SKM-1 (cell line): Measurements from ENCODE around the gene WDR76.

Experiments used
- DNase-seq: peaks from one replicate; lab custom pipeline; 2025; ENCODE audit not compliant: unreplicated experiment; lab: John Stamatoyannopoulos, UW

WDR76 gene

DNA sequence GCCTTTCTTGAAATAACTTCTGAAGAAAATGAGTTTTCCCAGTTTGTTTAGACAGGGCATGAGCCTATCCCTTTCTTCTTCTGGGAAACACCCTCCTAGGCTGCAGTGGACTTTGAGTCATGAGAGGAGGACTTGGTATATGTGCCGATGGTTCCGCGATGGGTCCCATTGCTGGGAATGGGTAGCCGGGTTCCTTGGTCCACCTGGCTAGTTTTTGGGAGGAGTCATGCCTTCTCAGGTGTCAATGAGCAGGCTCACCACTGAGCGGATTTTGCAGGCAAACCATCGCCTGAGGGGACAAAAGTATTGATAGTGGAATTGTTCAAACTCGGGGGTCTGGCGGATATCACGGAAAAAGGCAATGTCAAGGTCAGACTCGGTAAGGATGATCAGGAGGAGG lies 46.8 kb downstream of the WDR76 start:
- no peak for DNase-seq

DNA sequence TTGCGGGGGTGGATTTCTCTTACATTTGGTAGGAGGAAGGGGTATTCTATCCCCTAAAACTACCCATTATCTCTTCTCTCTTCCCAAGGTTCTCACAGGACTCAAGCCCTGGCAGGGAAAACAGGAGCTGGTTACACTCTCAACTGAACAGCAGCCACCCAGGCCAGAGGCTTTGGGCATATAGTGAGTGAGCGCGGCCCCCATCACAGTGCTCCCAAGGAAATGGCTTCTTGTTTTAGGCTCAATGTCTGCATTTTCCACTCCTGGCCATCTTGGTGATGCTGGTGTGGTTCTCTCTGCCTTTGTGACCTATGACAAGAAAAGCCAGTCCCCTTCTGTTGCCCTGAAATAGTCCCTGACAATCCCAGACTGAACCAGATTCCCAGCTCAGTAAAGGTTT lies 50.1 kb downstream of the WDR76 start:
- no peak for DNase-seq

DNA sequence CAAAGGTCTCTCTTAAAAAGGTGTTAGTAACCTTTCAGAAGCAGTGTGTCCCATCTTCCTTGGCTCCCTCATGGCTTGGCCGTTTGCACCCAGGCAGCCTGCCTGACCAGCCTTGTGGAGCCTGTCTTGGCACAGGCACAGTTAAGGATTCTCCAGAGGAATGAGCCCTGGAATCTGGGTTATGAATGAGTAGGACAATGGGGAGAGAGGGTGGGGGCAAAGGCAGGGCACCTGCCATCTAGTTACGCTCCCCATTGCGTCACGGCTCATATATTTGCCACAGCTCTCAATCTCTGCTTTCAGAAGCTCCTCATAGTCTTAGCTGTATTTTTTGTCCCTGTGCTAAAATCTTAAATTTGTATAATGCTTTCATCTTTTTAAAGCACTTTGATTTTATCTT lies 50.6 kb downstream of the WDR76 start:
- no peak for DNase-seq

DNA sequence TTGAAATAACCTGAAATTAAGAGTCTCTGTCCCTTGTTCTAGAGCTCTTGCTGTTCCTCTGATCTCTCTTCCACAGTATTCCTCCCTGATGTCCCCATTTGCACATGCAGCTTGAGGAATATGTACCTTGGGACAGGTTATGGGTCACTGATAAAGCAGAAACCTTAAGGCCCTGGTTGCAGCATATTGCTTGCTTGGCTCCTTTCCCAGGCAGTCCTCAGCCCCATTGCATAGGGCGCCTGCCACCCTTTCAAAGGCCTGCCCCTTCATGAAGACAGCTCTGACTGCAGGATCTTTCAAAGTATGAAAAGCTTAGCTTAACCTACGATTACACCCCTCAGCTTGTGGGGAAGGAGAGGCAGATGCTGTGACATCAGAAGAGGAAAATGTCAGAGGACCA lies 51.6 kb downstream of the WDR76 start:
- no peak for DNase-seq

DNA sequence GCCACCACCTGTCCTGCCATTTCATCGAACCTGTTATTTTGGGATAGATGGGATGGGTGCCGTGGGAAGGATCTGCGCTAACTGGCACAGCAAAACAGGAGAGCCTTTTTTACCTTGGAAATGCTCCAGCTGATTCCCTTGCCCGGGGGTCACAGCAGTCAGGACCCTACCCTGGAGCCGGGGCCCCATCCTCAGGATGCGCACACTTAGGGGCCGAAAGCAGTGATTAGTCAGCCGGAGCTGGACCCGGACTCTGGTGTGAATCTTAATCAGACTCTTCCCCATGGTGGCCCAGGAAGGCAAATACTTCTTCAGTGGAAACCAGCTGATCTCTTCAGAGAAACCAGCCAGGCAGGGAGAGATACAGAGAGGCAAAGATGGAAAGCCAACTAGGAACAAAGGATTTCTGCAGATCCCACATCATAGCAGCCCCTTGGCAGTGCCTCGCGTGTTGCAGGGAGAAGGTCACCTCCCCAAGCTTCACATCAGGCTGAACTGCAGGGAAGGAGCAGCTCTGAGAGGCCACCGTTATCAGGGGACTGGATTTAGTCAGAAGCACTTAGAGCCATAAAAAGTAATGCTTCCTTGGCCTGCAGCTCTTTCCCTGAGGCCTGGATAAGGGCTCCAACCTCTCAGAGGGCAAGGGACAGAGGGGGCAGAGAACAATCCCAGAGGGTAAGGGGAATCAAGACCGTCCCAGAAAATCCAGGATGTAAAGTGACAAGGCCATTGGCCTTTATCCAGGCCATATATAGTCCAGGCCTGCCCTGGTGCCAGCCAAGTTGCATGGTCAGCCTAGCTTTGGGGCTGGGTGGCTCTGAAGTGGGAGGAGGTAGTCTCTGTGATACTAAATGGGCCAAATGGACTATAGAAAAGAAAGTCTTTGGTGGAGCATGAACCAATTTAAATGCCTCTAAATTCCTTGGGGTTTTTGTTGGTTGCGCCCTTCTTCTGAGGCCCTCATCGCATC lies 52.9 kb downstream of the WDR76 start:
- DNase-seq = no peak

DNA sequence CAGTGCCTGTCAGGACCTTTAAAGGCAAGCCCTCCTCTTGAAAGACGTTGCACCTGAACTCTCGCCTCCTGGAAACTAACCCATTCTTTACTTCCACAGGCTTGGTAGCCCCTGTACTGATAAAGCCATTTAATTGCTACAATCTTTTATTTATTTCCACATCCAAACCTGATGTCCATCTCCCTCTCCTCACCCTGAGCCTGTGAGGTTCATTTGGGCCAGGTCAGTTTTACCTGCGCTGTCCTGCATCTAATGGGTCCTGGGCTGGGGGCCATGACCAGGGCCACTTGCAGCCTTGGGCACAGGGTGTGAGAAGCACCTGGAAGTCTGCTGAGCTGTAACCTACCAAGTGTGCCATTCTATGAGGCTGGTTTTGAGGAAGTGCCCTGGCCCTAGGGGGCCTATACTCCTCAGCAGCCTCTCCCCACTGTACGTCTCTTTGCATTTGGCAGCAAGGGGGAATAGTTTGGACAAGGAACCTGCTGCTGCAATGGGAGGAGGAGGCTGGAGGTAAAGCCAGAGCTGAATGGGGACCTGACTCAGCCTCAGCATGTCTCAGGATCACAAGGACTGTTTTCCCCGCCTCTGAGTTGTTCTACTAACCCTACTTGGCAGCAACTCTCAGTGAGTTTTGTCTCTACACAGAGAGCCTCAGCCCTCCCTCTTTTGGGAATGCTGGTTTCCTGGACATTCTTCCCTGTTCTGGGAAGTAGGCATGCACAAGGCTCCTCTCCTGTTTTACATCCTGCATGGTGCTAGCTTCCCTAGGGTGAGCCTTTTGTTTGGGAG lies 53.8 kb downstream of the WDR76 start:
- DNase-seq = no peak

DNA sequence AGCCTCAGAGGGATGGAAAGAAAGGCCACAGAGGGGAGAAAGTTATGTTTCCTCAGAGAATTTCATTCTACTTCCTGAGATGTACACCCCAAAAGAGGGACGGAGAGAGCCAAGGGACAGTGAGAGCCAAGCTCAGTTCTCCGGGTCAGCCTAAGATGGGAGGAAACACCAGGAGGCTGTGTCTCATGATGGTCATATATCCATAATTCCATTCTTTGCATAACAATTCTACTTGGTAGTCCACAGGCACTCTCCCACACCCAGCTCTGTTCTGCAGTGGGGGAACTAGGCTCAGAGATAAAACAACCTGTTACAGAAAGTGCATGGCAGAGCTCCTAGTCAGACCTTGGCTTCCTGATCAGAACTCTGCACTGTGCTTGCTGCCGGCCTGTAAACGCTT lies 54.4 kb downstream of the WDR76 start:
- DNase-seq = no peak

DNA sequence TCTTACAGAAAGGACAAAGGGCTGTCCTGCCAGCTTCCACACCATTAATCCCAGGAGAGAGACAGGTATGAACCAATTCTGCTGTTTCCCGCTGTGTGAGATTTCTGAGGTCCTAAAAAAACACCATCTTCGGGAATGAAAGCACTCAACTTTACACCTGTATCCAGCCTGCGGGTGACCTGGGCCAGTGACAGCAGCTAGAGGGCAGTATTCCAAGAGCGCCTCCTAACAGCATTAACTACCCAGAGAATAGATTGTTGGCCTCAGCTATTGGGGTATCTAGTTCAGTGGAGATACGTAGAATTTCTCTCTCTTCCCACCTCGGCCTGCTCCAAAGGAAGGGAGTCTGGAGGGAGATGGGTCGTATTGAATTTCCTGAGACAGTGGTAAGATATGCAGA lies 55.1 kb downstream of the WDR76 start:
- no peak for DNase-seq

DNA sequence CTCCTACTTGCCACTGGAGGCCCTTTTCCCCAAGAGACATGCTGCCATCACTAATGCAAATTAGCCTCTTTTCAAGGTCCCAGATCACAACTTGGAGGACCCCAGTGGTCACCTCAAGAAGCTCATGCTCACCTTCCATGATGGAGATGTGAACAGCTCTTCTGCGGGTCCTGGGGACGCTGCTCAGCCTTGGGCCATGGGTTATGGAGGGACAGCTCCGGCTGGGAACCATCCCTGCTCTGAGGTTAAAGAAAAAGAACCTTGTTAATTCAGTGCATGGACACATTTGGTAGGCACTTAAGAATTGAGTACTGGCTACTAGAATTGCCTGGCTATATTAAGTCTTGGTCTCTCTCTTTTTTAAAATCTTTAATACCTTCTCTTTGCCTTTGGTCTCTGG lies 56.8 kb downstream of the WDR76 start:
- DNase-seq = no peak

DNA sequence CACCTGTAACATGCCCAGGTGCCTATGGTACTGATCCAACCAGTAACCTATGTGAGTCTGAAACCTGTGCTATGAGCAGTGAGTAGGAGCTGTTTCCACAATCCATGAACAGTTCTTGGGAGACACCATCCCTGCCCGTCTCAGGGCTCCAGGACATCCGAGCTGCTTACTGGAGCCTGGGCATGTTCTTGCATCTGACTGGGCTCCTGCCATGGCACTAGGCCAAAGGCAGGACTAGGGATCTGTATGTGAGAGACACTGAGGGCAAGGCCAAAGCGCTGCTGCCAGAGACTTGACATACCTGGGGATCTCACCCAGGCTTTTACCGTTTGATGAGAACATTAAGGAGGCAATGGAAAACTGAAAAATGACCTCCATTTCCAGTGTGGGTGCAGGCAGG lies 59.8 kb downstream of the WDR76 start:
- no peak for DNase-seq

DNA sequence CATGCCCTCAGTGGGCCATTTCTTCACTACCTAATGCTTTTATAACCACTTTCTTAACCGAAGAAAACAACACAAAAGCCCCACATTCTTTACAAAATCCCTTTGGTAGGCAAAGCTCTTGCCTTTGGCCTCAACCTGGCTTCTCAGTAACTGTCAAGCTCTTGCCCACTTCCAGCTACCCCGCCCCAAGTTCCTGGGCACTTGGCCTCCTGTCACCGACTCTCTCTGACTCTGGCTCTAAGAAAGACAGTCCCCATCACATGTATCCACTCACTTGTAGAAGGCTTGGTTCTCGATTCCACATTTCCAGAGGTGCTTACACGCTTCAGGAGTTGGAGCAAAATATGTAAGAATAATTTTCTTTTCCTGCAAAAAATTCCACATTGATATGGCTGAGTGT lies 61.1 kb downstream of the WDR76 start:
- DNase-seq = no peak

DNA sequence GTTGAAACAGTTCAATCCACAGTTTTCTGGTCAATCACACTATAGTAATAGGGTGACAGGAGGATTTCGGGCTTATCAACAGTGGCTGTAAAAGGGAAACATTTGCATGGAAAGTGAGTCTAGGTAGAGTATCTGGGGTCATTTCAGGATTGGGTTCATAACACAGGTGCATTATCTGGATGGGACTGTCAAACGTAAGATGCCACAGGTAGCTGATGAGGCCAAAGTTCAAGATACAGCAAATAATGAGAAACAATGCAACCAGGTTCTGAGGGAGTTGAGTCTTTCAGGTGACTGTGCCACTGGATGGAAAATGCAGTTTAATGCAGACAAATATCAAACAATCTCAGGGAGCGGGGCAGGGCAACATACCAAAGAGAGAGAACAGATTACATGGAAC lies 62.2 kb downstream of the WDR76 start:
- no peak for DNase-seq

DNA sequence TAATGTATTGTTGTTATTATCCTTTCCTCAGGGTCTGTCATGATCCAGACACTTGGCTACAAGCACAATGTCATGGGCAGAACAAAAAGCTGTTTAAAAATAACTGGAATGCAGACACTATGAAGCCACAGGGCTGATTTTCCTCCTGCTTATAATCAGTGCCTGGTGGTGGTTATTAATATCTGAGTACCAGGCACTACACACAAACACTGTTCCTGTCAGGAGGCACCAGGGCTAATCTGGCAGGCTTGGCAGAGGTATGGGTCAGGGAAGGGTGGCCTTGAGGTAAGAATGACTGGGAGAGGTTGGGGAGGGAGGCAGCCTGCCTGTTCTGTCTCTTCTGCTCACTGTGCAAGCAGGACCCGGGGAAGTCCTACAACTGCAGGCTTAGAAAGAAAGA lies 67.2 kb downstream of the WDR76 start:
- DNase-seq = no peak

DNA sequence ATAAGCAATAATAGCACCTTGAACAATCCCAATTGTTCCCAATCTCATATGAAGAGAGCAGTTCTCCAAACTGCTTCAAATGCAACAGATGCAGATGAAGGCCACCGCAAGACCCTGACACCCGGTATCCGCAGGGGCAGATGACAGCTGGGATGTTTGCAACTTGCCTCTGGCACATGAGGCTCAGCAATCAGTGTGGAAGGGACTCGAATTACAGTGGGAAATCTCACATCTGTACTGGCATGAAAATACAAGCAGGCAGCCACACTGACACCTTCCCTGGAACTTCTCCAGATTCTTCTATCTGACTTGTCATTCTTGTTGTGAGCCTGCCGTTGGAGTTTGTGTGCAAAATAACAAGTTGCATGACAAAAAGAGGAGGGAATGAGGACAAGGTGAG lies 68.8 kb downstream of the WDR76 start:
- no peak for DNase-seq

DNA sequence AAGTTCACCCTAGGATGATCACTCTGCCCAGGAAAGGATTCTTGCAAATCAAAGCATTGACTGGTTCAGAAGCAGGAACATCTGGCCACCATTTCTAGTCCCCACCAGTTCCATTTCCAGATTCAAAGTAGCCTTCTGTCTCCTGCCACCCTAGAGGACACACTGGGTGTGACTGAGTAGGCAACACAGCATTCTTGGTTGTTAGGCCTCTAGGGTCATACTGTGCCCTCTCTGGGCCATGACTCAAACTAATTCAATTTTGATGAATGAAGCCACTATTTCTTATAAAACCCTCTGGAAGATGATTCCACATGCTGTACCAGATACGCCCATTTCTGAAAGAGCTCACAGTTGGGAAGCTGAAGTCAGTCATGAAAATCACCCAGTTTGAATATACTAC lies 69.7 kb downstream of the WDR76 start:
- DNase-seq = no peak

DNA sequence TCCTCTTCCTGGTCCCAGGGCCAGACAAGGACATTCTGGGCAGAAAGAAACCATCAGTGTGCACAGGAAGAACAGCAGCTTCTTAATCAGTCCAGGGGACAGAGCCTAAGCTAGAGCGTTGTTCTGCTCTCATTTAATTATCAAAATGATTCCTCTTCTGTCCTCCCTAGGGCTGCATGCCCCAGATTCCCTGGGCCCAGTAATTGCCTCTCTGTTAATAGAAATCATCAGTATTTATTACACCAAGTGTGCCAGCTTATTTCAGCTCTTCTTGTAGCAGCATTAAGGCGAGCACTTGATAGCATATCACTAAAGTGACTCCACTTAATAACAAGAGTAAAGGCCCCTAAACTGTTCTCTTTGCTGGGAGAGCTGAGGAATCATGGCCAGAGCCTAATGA lies 72.1 kb downstream of the WDR76 start:
- DNase-seq = no peak

DNA sequence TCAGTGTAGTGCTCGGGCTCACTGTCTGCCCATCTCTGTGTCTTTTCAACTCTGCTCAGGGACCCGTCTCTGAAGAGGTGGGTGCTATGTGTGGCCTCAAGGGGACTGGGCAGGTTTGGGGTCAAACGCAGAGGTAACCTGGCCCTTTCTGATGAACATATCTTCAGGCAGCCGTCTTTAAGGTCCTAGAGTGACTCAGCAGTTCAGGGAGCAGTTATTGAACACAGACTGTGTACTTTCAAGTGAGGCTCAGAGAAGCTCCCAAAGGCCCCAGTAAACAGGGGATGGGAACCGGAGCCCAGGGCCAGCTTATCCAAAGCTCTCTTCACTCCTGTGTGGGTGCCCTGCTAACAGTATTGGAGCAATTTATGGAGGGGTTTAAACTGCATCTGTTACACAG lies 73.1 kb downstream of the WDR76 start:
- no peak for DNase-seq

DNA sequence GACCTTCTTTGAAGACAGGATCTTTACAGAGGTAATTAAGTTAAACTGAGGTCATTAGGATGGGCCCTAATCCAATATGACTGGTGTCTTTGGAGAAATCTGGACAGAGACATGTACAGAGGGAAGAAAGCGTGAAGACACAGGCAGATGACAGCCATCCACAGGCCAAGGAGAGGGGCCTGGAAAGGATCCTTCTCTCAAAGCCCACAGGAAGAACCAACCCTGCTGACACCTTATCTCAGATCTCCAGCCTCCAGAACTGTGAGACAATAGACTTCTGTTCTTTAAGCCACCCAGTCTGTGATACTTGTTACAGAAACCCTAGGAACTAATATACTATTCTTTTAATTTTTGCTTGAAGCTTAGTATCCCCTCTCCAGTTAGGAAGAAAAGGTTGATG lies 74.2 kb downstream of the WDR76 start:
- no peak for DNase-seq

DNA sequence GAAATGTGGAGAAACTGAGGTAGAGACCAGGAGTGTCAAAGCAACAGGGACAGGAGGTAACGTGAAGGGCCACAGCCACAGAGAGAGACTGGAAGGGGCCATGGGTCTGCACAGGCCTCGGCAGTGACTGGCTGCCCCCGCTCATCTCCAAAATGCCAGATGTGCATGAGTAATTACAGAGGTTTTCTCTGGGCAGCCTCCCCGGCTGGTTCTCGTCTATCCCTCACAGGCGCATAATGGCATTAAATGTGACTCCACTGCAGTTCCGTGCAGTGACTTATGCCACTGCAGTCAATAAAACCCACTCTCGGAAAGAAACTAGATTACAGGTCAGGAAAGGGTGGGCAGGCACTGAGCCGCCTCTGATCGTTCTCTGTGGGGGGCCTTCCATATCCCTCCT lies 74.7 kb downstream of the WDR76 start:
- DNase-seq = no peak

DNA sequence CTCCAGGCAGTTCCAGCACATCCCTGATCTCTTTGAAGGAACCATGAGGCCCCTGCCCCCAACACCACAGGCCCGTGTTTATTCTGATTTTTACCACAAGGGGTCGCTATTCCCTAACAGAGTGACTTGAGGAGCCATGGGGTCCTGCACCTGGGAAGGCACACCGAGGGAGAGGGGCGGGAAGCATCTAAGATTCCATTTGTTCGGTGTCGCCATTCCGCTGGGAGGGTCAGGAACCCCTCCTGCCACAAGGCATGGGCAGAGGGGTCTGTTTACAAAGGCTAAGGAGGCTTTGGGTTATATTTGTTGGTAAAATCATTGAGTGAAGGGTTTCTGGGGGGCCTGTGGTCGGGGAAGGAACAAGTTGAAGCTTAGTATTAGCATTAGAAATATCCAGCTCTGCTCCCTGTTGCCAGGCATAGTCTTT lies 77.1 kb downstream of the WDR76 start:
- DNase-seq = peak; percentile 40

DNA sequence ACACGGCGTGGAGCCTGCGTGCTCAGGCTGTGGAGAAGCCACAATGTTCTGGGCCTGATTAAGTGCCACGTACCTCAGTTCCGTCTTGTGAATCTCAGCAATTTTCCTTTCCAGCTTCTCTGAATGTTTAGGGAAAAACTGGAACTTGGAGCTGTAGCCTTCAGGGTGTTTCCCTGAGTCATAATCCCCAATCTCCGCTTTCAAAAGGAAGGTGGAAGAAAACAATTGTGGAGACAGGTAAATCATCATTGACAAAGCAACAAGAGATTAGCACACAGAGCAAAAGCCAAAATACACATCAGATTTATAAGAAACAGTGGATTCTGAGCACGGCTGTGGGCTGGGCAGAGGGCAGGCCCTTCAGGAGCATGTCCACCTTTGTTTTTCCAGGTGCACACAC lies 79.0 kb downstream of the WDR76 start:
- no peak for DNase-seq

DNA sequence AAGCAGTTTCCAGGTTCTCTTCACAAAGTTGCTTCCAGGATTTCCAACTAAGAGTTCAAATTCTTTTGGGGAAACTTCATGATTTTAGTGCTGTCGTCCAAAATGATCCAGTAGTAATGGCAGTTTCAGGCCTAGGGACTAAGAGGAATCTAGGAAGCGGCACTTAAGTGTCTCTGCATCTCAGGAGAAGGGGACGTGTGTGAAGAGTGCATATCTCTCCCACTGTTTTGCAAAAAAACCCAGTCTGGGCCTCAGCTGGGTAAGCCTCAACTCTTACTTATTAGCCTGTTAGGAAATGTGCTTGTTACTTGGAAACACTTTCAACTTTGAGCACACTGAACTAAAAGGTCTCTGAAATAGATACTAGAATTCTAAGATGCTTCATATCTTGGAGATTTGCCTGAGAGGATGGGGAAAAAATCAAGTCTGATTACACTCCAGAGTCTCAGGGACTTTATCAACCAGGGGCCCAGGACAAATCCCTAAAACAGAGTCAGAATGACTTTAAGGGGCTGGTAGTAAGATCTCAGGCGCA lies 81.8 kb downstream of the WDR76 start:
- no peak for DNase-seq
